Body of pancreas (tissue), 4 donors: ENCODE measurements around the gene LDLRAD3. TPM values are rescaled to one million over a fixed set of nuclear protein-coding genes. Genes with fewer than 3 reads are reported as not detected.

Experiments used
- ATAC-seq: fragments of 150-250 bp; one replicate; pipeline ENCODE4 v1.9.1; 2016
- DNase-seq, 4 donors: peaks; one replicate each; pipeline ENCODE4 v3.0.0-alpha.2; 2019
- H3K27ac ChIP-seq, 4 donors: fragments of 200-600 bp; sonication (generic); 1 replicate in 3 of 4; 2 replicates in 1 of 4; pipeline versions ENCODE4 v1.5.1 to v1.6.1; 2016 to 2019; ENCODE audit warnings: mild to moderate bottlenecking in 1 of 4, mixed read lengths in 1 of 4, moderate library complexity in 1 of 4
- H3K27me3 ChIP-seq, 2 donors: fragments of 200-600 bp; sonication (generic); one replicate each; pipeline ENCODE4 v1.6.0; 2016; ENCODE audit warnings: mild to moderate bottlenecking in 1 of 2
- H3K36me3 ChIP-seq, 2 donors: fragments of 200-600 bp; sonication (generic); replicated peaks in 1 of 2; 2 replicates each; pipeline ENCODE4 v1.5.1; 2016; ENCODE audit warnings: low read depth in 2 of 2; ENCODE audit not compliant: insufficient read depth in 1 of 2
- H3K4me1 ChIP-seq: fragments of 200-600 bp; sonication (generic); one replicate; pipeline ENCODE4 v1.6.0; 2016
- H3K4me3 ChIP-seq, 2 donors: fragments of 200-600 bp; sonication (generic); 1 replicate in 1 of 2; 2 replicates in 1 of 2; pipeline ENCODE4 v1.5.1; 2016 to 2019
- H3K9me3 ChIP-seq, 3 donors: fragments of 200-600 bp; sonication (generic); 1 replicate in 2 of 3; 2 replicates in 1 of 3; pipeline ENCODE4 v1.5.1; 2016
- POLR2A ChIP-seq, 3 donors: fragments of 450-650 bp; IDR thresholded peaks; one replicate each; pipeline ENCODE4 v1.6.1; 2016; ENCODE audit warnings: antibody characterized with exemption in 3 of 3, mild to moderate bottlenecking in 2 of 3
- WGBS, 2 donors: methylation state at CpG; one replicate each; pipeline ENCODE4 v1.1.5; 2017; 5-methylcytosine and 5-hydroxymethylcytosine counted together
- intact Hi-C: fragments of 100-400 bp; cut with DNase I; formaldehyde crosslinking; loops from one replicate; pipeline ENCODE4 v1.15.1; 2023
- total RNA-seq, 2 donors: library from RNA; depleted of rRNA; stranded (reverse); fragments of >200 nt; gene quantifications; one replicate each; pipeline ENCODE4 v1.1.0, GENCODE V29; 2016
- TF ChIP-seq, protein P1 (sequence below), 7 experiments: fragments of 450-650 bp in 4 of 7; fragments of 200-600 bp in 3 of 7; sonication (generic) in 3 of 7; IDR thresholded peaks; one replicate each; pipeline ENCODE4 v1.5.1; 2016 to 2019; ENCODE audit warnings: antibody characterized with exemption in 7 of 7

Gene LDLRAD3
- total RNA-seq, 2 donors from 2014 or later, result 5.7 to 7.9 TPM

DNA sequence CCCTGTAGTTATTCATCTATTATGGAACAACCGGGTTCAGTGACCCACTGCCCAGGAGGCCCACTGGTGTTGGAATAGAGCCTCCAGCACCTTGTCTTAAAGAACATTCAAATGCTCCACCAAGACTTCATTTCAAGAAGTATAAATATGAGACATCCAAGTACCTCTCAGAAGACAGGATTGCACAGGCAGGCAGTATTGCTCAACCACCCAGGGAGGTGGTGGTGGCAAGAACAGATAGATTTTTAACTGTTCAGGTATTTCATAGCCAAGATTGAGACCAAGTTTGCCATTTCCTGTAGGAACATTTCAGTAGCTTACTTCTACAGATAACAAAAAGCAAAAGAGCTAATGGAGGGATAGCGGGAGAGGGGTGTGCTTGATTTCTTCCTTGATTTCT, 266.7 kb downstream of the LDLRAD3 start:
- no peak overlapping the region for H3K4me3 ChIP-seq
- no peaks in the 10 kb centered on the region for H3K9me3 ChIP-seq
- WGBS, 2 donors, result 93 to 96% methylated on average over 2 of the region's 2 CpGs
- no peak for TF ChIP-seq POLR2A (IDR thresholded peaks at IDR 0.05)
- no peaks in the 10 kb centered on the region for H3K36me3 ChIP-seq
- DNase-seq (no peak), ATAC-seq (no peak)
- H3K4me1 ChIP-seq, result no peaks in the 10 kb centered on the region
- H3K27ac ChIP-seq, result no peak overlapping the region
- no peaks in the 10 kb centered on the region for H3K27me3 ChIP-seq
- intact Hi-C loops, result no loop called here

DNA sequence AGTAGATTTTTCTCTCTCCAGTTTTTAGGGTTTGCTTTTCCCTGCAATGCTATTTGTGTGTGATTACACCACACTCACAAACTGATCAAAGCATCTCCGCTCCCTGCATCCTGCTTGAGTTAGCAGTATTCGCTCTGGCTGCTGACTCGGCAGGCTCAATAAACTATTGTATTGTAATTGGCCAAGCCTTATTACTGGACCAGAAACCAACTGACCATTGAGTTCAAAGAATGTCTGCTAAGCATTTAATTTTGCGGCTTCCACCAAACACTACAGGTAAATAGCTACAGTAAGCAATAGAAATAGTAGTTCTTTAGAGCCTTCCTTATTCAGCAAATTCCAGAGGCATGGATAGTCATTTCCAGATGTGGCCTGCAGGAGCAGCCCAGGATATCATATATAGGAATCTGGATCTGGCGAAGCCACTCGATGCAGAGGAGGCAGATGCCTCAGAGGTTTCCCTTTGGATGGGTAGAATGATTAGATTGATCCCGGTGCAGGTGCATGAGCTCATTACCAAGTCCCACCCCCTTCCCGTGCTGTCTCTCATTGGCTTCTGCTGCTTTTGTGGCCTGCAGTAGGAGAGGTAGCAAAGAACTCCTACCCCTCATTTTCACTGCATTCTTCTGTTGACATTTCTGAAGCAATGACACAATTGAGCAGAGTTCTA, 268.0 kb downstream of the LDLRAD3 start:
- 85 to 86% methylated on average over 8 of the region's 8 CpGs for WGBS, 2 donors
- DNase-seq, result no peak
- Histone ChIP-seq H3K36me3 (no peaks in the 10 kb centered on the region), H3K4me1 (no peaks in the 10 kb centered on the region), H3K9me3 (no peaks in the 10 kb centered on the region), H3K27me3 (no peaks in the 10 kb centered on the region), H3K4me3 (no peak overlapping the region), H3K27ac (no peak overlapping the region)
- no peak for TF ChIP-seq POLR2A (IDR thresholded peaks at IDR 0.05)
- TF ChIP-seq, protein P1, sequence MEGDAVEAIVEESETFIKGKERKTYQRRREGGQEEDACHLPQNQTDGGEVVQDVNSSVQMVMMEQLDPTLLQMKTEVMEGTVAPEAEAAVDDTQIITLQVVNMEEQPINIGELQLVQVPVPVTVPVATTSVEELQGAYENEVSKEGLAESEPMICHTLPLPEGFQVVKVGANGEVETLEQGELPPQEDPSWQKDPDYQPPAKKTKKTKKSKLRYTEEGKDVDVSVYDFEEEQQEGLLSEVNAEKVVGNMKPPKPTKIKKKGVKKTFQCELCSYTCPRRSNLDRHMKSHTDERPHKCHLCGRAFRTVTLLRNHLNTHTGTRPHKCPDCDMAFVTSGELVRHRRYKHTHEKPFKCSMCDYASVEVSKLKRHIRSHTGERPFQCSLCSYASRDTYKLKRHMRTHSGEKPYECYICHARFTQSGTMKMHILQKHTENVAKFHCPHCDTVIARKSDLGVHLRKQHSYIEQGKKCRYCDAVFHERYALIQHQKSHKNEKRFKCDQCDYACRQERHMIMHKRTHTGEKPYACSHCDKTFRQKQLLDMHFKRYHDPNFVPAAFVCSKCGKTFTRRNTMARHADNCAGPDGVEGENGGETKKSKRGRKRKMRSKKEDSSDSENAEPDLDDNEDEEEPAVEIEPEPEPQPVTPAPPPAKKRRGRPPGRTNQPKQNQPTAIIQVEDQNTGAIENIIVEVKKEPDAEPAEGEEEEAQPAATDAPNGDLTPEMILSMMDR (IDR thresholded peaks at IDR 0.05), result no peak
- intact Hi-C loops, result no loop called here
- ATAC-seq, result no peak

DNA sequence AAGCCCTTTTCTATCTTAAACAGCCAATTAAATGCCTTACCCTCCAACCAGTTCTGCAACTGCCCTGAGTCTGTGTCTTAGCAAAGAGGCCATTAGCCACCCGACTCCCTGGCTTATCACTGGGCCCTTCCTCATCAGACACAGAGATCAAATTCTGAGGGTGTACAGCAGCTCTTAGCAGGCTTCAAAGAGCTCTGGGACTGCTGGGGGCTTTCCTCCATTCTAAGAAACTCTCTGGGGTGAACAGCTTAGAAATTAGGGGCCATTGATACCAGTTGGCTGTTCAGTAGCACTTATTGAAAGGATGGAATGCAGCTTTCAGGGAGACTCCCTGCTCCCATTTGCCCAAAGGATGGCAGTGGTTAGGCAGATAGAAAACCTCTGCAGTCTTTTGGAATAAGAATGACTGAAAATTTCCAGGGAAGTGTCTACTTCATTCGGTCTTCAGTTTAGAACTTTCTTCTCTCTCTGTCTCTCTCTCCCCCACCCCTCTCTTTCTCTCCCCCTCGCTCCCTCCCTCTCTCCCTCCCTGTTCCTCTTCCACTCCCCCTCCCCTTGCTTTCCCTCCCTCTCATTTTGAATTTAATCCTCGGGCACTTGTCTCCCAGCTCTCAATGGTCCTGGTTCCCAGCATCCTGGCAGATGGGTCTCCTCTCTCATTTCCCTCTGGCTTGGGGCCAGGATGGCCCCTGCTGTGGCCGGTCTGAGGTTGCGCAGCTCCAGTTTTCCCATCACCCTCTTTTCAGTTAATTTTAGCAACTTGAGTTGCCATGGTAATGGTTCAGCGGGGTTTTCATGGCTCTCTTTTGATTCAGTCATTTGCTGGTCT, 268.9 kb downstream of the LDLRAD3 start:
- no peaks in the 10 kb centered on the region for H3K27me3 ChIP-seq
- ATAC-seq (no peak), DNase-seq (no peak)
- H3K4me3 ChIP-seq, result no peak overlapping the region
- no peaks in the 10 kb centered on the region for H3K9me3 ChIP-seq
- no peak for TF ChIP-seq POLR2A (IDR thresholded peaks at IDR 0.05)
- TF ChIP-seq, protein P1 (IDR thresholded peaks at IDR 0.05), result no peak
- no peak overlapping the region for H3K27ac ChIP-seq
- 78 to 83% methylated on average over 7 of the region's 7 CpGs for WGBS, 2 donors
- intact Hi-C loops, result no loop called here
- no peaks in the 10 kb centered on the region for H3K36me3 ChIP-seq
- H3K4me1 ChIP-seq, result no peaks in the 10 kb centered on the region

DNA sequence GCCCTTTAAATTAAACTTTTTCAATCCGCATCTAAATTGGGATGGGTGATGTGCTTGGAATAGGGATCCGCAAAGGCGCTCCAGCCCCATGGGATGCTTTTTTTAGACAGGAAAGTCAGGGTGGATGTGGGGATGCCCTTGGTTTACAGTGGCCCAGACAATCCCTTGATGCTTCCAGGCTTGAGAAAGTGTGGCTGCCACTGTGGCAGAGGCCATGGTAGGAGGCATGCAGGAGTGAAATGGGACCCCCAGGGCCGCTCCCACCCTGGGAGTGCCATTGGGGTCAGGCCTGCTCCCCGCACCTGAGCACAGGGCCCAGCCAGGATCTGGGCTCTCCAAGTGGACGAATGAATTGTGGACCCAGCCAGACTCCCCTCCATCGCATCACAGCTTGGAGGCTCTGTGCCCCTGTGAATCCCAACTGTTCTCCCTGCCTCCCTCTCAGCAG, 269.6 kb downstream of the LDLRAD3 start:
- Histone ChIP-seq H3K36me3 (no peaks in the 10 kb centered on the region), H3K4me3 (no peak overlapping the region), H3K27me3 (no peaks in the 10 kb centered on the region), H3K4me1 (no peaks in the 10 kb centered on the region), H3K27ac (no peak overlapping the region), H3K9me3 (no peaks in the 10 kb centered on the region)
- WGBS, 2 donors, result 94 to 99% methylated on average over 4 to 7 of the region's 7 CpGs
- no peak for TF ChIP-seq POLR2A (IDR thresholded peaks at IDR 0.05)
- TF ChIP-seq, protein P1 (IDR thresholded peaks at IDR 0.05), result no peak
- intact Hi-C loops, result no loop called here
- ATAC-seq (no peak), DNase-seq (no peak)

DNA sequence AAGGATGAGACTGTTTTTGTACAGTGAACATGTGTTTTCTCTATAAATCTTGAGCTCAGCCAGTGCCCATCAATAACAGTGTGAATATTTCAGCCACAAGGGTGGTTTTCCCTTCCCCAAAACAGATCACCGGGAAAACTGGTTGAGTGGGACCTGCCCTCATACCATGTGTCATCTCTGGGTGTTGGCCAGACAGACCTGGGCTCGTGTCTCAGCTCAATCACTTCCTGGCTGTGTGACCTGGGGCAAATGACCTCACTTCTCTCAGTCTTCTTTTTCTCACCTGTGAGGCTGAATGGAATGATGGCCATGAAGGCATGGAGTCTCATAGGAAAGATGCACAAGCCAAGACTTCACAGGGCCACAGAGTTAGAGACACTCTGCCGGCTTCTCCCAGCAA, 270.6 kb downstream of the LDLRAD3 start:
- 71 to 76% methylated on average over 3 of the region's 3 CpGs for WGBS, 2 donors
- ATAC-seq, result no peak
- H3K27ac ChIP-seq, result no peak overlapping the region

More for the DNA sequence above, 270.6 kb downstream of the LDLRAD3 start:
- Histone ChIP-seq H3K27me3 (no peaks in the 10 kb centered on the region), H3K36me3 (no peaks in the 10 kb centered on the region), H3K4me3 (no peak overlapping the region), H3K9me3 (no peaks in the 10 kb centered on the region), H3K4me1 (no peaks in the 10 kb centered on the region)
- no peak for DNase-seq
- intact Hi-C loops, result no loop called here
- TF ChIP-seq, protein P1 (IDR thresholded peaks at IDR 0.05), result no peak
- TF ChIP-seq POLR2A (IDR thresholded peaks at IDR 0.05), result no peak
